RWPE2 (cell line): ENCODE data around the gene VENTX.

Experiments used
- ATAC-seq: fragments of 200-7000 bp; cut with Tn5 transposase; 3 replicates; pipeline ENCODE4 v1.9.1; 2021; ENCODE audit warnings: low read depth
- DNase-seq: peaks from one replicate; pipeline ENCODE4 v3.0.0-alpha.2; 2020; ENCODE audit warnings: low spot score
- H3K27ac ChIP-seq: fragments of 450-650 bp; 2 replicates; pipeline ENCODE4 v1.5.1; 2017; ENCODE audit warnings: mild to moderate bottlenecking; ENCODE audit not compliant: poor library complexity, severe bottlenecking
- H3K27me3 ChIP-seq: fragments of 250-450 bp; sonication (Bioruptor Pico); 2 replicates; pipeline ENCODE4 v1.5.1; 2021; ENCODE audit warnings: mild to moderate bottlenecking, moderate library complexity; ENCODE audit not compliant: insufficient read depth, poor library complexity, severe bottlenecking
- H3K36me3 ChIP-seq: fragments of 250-450 bp; sonication (Bioruptor Pico); 2 replicates; pipeline ENCODE4 v1.5.1; 2020; ENCODE audit warnings: low read depth, mild to moderate bottlenecking, moderate library complexity
- H3K4me1 ChIP-seq: fragments of 250-450 bp; sonication (Bioruptor Pico); 2 replicates; pipeline ENCODE4 v1.5.1; 2021; ENCODE audit warnings: mild to moderate bottlenecking, moderate library complexity; ENCODE audit not compliant: insufficient read depth, poor library complexity, severe bottlenecking
- H3K4me3 ChIP-seq: fragments of 250-450 bp; sonication (Bioruptor Pico); 2 replicates; pipeline ENCODE4 v1.5.1; 2021; ENCODE audit warnings: mild to moderate bottlenecking, moderate library complexity; ENCODE audit not compliant: severe bottlenecking
- H3K9me3 ChIP-seq: fragments of 250-450 bp; sonication (Bioruptor Pico); 2 replicates; pipeline ENCODE4 v1.5.1; 2021; ENCODE audit warnings: mild to moderate bottlenecking, moderate library complexity; ENCODE audit not compliant: severe bottlenecking
- TF ChIP-seq, protein P1 (sequence below): fragments of 450-650 bp; IDR thresholded peaks from one replicate; pipeline ENCODE4 v1.5.1; 2017; ENCODE audit warnings: mild to moderate bottlenecking, moderate library complexity; ENCODE audit not compliant: poor library complexity, severe bottlenecking

The VENTX gene

DNA sequence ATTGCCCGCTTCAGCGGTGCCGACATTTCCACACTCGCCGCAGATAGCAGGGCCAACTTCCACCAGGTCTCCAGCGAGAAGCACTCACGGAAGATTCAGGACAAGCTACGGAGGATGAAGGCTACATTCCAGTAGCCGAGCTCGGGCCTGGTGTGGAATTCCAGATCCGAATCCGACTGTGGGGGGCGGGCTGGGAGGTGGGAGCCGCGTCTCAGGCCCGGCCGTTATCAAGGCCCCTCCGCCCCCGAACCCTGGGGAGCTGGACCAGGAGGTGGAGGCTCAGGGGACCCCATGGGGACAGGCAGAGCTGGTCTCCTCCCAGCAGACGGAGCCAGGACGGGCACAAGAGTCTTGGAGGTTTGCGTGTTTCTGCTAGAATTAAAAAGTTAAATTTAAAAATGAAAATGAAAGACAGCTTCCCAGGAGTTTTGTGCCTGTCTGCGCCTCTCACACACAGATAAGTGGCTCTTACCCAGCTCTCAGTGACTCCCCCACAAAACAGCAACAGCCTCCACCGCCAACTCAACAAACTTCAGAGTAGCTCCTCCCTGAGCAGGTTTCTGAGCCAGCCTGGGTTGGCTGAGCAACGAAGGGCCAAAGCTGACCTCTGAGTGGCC lies 12.8 kb upstream of the VENTX start:
- Histone ChIP-seq H3K9me3 (no peaks in the 10 kb centered on the region), H3K4me1 (no peaks in the 10 kb centered on the region), H3K36me3 (no peaks in the 10 kb centered on the region), H3K27ac (no peak overlapping the region), H3K4me3 (no peak overlapping the region), H3K27me3 (peaks cover 24% of the 10 kb centered on the region)
- DNase-seq (no peak), ATAC-seq (no peak)
- TF ChIP-seq, protein P1, sequence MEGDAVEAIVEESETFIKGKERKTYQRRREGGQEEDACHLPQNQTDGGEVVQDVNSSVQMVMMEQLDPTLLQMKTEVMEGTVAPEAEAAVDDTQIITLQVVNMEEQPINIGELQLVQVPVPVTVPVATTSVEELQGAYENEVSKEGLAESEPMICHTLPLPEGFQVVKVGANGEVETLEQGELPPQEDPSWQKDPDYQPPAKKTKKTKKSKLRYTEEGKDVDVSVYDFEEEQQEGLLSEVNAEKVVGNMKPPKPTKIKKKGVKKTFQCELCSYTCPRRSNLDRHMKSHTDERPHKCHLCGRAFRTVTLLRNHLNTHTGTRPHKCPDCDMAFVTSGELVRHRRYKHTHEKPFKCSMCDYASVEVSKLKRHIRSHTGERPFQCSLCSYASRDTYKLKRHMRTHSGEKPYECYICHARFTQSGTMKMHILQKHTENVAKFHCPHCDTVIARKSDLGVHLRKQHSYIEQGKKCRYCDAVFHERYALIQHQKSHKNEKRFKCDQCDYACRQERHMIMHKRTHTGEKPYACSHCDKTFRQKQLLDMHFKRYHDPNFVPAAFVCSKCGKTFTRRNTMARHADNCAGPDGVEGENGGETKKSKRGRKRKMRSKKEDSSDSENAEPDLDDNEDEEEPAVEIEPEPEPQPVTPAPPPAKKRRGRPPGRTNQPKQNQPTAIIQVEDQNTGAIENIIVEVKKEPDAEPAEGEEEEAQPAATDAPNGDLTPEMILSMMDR: no peak

DNA sequence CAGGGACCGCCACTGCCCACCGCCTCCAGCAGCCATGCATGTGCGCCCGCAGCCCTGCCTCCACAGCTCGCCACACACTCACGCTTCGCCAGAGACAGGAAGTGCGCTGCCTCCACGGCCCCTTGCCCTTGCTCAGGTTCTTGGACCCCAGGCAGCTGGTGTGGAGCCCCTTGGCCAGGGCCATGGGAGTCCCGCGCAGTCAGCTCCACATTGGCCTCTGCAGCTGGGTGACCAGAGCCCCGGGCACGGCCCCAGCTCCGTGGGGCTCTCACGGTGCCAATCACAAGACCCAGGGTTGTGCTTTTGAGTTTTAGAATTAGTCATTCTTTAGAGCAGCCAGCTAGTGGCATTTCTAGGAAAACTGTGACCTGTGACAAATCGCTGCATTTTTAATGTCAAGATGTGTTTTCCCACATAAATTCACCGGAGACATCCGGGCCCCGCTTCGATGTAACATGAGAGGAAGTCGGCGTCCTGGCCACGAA lies 11.9 kb upstream of the VENTX start:
- H3K27me3 ChIP-seq: peaks cover 24% of the 10 kb centered on the region
- H3K9me3 ChIP-seq: no peaks in the 10 kb centered on the region
- no peaks in the 10 kb centered on the region for H3K36me3 ChIP-seq
- no peak for ATAC-seq
- H3K4me1 ChIP-seq: no peaks in the 10 kb centered on the region
- no peak overlapping the region for H3K4me3 ChIP-seq
- no peak for DNase-seq
- TF ChIP-seq, protein P1: no peak
- H3K27ac ChIP-seq: no peak overlapping the region

DNA sequence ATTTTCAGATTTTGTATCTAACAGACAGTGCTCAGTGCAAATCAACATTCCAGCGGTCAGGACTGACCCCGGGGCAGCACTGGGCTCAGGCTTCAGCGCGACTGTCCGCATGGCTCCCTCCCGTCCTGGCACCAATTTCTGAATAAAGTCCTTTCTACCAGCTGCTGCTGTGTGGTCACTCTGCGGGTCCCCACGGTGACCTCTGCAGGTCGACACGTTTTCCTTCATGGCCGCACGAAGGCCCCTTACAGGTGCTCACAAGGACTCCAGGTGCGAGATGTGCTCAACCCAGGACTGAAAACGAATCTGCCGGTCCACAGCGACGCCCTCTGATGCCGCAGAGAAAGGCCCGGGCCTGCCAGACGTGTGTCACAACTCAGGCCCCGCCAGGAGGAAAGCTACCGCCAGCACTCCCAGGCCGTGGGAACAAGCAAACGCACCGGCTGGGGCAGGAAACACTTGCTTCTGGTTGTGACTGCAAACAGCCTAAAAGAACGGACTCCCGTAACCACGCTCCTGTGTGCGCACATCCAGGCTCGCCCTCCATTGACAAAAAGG lies 11.3 kb upstream of the VENTX start:
- no peak for DNase-seq
- TF ChIP-seq, protein P1: no peak
- Histone ChIP-seq H3K9me3 (no peaks in the 10 kb centered on the region), H3K4me3 (no peak overlapping the region), H3K4me1 (no peaks in the 10 kb centered on the region), H3K36me3 (no peaks in the 10 kb centered on the region), H3K27me3 (peaks cover 28% of the 10 kb centered on the region), H3K27ac (no peak overlapping the region)
- ATAC-seq: peak; percentile 44; the same call in 1 of the 3 replicates

GRCh38 chr10:133227256-133227655 lies 10.4 kb upstream of the VENTX start:
- Histone ChIP-seq H3K36me3 (no peaks in the 10 kb centered on the region), H3K4me3 (no peak overlapping the region), H3K4me1 (no peaks in the 10 kb centered on the region), H3K27ac (no peak overlapping the region), H3K9me3 (no peaks in the 10 kb centered on the region), H3K27me3 (peaks cover 37% of the 10 kb centered on the region)
- TF ChIP-seq, protein P1: no peak
- no peak for DNase-seq
- no peak for ATAC-seq
